ENCODE data around the gene LHPP.

The LHPP gene

GRCh38 chr10:124611738-124612137 is 150.1 kb downstream of the LHPP start:
- peak; percentile 63 for DNase-seq

- DNase-seq = no peak
These were observed 151.2 kb downstream of the LHPP start for GRCh38 chr10:124612611-124613498.

- no peak for DNase-seq
These were observed 152.5 kb downstream of the LHPP start for GRCh38 chr10:124614003-124614659.

DNA sequence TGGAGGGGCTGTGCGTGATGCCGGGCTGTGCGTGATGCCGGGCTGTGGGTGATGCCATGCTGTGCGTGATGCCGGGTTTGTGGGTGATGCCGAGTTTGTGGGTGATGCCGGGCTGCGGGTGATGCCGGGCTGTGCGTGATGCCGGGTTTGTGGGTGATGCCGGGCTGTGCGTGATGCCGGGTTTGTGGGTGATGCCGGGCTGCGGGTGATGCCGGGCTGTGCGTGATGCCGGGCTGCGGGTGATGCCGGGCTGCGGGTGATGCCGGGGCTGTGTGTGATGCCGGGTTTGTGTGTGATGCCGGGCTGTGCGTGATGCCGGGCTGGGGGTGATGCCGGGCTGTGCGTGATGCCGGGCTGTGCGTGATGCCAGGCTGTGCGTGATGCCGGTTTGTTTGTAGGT is 153.6 kb downstream of the LHPP start:
- DNase-seq = no peak

DNA sequence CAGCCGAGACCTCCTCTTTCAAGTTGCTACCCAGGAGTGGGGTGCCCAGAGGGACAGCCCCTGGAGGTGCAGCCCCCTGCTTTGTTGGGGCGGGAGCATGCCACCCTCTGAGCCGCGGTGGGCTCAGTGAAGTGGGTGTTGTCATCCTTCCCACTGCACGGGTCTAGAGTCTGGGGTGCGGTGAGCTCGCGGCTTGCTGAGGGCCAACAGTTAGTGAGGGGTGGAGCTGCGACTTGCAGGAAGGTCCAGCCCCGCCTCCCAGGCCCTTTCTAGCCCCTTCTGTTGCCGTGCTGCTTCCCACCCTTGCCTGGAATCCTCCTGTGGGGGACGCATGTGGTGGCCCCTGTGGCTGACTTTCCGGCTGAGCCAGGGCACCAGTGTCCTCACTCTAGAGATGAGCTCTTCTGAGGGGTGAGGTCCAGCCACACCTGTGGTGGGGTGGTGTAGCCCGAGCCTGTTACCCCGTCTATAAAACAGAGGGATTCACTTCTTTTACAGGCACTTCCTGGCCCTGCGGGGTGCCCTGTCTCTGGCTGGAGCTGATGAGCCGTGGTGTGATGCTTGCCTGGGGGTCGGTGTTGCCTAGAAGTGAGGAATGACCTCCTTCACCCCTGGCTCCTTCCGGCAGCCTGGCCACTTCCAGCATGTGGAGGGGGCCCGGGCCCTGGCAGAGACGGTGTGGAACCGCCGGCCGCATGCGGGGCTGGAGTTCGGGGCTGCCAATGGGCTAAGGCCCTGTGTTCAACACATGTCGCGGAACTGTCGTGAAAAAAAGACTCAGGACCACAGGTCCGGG is 154.6 kb downstream of the LHPP start:
- no peak for DNase-seq

- DNase-seq = no peak
These were observed 155.2 kb downstream of the LHPP start for GRCh38 chr10:124616836-124617130.

- DNase-seq = no peak
These were observed 156.9 kb downstream of the LHPP start for GRCh38 chr10:124618470-124619073.

GRCh38 chr10:124619195-124619594 is 157.6 kb downstream of the LHPP start:
- DNase-seq = no peak

DNA sequence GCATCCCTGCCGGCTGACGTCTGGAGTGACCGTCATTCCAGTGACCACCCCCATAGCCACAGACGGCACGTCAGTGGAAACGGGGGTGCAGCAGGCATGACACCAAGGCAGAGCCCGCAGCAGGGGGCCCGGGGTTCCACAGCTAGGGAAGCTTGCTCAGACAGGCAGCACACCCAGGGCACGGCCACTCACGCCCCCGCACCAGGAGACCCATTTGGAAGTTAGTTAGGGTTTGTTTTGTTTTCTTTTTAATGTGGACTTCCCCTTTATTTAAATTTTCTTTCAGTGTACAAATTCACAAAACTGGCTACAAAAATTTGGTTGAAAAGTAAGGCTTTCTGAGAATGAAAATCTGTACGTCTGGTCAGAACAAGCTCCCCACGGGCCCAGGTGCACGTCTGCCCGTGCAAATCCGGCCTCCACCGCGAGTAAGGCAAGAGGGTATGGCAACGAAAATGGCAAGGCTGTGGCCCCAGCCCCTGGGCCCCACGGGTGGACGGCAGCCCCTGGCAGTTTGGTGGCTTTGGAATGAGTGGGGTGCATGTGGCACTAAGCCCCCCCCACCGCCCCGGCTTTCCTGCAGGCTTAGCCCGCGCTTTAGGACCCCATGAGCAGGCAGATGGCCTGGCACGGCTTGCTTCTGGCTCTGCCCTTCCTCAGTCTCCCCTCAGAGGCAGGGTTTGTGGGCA is 158.3 kb downstream of the LHPP start:
- DNase-seq = no peak

DNA sequence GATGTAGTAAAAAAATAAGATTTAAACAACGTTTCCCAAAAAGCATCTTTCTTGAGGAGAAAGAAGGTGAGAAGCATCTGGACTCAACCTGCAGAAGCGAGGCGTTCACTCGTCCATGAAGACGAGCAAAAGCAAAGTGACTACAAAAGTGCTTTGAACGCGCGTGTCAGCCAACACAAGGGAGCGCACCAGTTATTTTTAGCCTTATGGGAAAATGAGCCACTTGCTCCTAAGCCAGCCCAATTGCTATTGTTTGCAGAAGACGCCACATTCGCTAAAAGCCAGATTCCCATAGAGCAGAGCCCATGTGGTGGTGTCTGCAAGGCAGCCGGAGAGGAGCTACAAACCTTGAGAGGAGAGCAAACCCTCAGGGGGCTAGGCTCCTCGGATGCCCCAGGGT is 160.0 kb downstream of the LHPP start:
- DNase-seq = no peak

DNA sequence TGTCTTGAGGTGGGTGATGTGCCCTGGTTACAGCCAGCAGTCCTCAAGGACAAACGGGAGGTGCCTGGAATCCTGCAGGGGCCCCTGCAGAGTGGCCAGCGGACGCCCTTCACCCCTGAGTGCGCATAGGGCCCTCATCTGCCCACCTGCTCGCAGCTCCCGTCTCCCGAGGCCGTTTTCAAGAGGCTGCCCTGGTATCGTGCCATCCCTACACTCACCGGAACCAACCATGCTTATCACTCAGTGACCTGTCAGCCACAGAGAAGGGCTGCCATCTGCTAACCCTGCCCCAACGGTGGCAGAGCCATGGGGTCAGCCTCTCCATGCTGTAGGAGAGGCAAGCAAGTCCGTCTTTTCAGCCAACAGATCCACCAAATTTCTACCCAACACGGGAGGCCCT is 160.5 kb downstream of the LHPP start:
- no peak for DNase-seq

DNA sequence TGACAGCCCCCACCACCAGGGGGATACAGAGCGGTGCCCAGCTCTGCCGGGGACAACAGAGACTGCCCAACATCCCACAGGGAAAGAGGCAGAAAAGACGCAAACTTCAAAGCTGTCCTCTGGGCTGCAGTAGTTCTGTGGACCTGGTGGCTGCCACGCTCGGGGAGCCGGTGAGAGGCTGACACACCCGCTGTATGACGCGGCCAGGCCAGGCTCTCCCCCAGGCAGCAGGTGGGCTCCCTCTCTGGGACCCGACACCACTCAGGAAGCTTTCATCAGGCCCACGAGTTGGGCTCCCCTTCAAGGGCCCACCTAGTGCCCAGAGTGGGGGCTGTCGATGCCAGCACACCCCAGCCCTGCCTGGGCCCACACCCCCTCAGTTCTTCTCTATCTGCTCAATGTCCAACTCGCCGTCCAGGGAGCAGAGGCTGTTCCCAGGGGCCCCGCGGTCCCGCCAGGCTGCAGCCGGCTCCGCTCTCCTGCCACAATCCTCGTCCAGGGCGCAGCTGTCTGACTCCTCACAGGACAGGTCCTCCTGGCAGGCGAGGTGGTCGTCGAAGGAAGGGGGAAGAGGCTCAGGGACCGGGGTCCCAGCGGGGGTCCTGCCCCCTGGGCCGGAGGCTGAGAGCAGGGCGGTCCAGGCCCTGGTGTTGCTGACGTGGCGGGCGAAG is 161.4 kb downstream of the LHPP start:
- no peak for DNase-seq

- no peak for DNase-seq
These were observed 162.4 kb downstream of the LHPP start for GRCh38 chr10:124624006-124624405.

DNA sequence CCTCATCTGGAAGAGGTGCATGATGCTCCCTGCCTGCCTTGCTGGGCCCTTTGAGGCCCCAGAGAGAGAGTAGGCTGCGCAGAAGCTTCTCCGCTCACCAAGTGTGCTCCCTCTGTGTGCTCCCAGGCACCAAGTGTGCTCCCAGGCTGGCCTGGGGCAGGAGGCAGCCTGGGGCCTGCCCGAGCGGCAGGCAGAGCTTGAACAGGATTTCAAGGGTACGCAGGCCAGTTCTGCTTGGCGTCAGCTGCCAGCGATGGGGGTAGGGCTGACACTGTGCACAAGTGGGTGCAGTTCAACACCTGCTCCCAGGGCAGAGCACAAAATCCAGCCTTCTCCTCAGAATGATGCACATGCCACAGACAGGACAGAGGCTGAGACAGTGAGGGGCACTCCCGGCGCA is 162.8 kb downstream of the LHPP start:
- no peak for DNase-seq

DNA sequence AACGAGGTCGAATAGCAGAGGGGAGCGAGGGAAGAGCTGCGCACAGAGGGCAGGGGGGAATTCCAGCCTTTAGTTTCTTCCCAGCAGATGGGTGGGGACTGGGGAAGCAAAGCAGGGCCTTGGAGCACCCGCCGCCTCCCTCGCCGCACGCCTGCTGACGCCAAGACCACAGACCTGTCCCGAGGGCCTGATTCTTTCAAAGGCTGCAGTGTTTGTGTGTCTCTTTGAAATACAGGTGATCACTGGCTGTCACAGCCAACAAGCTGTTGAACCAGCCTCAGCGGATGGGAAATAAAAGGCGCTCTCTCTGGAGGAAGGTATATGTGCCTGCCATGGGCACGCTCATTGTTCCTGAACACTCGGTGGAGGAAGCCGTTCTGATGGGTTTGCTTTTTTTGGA is 163.3 kb downstream of the LHPP start:
- DNase-seq = no peak

- DNase-seq = no peak
These were observed 164.2 kb downstream of the LHPP start for GRCh38 chr10:124625831-124626238.

GRCh38 chr10:124626759-124627380 is 165.2 kb downstream of the LHPP start:
- peak; percentile 34 for DNase-seq

GRCh38 chr10:124627866-124628675 is 166.4 kb downstream of the LHPP start:
- no peak for DNase-seq

- DNase-seq = no peak
These were observed 167.0 kb downstream of the LHPP start for GRCh38 chr10:124628676-124629021.

DNA sequence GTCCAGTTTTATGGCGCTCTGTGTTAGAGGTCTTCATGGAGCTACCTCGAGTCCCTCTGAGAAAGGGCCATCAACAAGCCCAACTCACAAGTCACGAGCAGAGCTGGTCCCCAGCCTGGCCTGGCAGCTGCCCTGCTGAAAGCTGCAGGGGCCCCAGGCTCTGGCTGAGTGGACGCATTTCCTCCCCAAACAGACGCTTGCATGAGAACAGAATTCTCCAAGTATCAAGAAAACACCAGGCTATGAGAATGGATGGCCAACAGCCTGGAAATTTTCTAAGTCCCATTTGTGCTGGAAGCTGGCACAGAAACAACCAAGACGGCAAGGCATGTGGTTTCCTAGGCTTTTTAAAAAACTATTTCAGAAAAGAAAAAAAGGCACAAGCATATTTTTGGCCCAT is 167.8 kb downstream of the LHPP start:
- DNase-seq = no peak

DNA sequence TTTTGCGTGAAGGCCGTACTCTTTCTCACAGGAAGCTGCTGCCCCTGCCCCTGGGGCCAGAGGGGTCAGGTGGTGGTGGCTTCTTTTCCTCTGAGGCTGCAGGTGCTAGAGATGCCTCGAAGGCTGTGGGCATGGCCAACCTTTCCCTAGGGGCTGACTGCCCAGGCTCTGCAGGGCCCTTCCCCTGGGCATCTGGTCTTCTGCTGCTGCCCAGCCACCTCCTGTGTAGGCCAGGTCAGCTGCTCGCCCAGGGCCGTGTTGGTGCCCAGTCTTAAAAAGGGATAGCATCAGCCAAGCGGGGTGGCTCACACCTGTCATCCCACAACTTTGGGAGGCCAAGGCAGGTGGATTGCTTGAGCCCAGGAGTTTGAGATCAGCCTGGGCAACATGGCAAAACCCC is 168.2 kb downstream of the LHPP start:
- no peak for DNase-seq
